Progenitor cell of endocrine pancreas (in vitro differentiated cells): ENCODE measurements around the gene CUL4A. TPM values are rescaled to one million over a fixed set of nuclear protein-coding genes. Genes with fewer than 3 reads are reported as not detected.

Experiments
- DNase-seq: peaks from one replicate; pipeline ENCODE4 v3.0.0; 2021; ENCODE audit warnings: low spot score; ENCODE audit not compliant: unreplicated experiment
- H3K27ac Mint-ChIP-seq: 2 replicates; pipeline ENCODE4 v1.8.0; 2021; ENCODE audit warnings: mild to moderate bottlenecking, moderate library complexity, mixed read lengths
- H3K27me3 Mint-ChIP-seq: 2 replicates; pipeline ENCODE4 v1.8.0; 2021; ENCODE audit warnings: mixed read lengths
- H3K36me3 Mint-ChIP-seq: 2 replicates; pipeline ENCODE4 v1.8.0; 2022; ENCODE audit warnings: mixed read lengths; ENCODE audit not compliant: insufficient read depth
- H3K4me1 Mint-ChIP-seq: 2 replicates; pipeline ENCODE4 v1.8.0; 2021; ENCODE audit warnings: low read depth, mixed read lengths
- H3K4me3 Mint-ChIP-seq: 2 replicates; pipeline ENCODE4 v1.8.0; 2021; ENCODE audit warnings: low read depth, mild to moderate bottlenecking, moderate library complexity, mixed read lengths
- H3K9me3 Mint-ChIP-seq: 2 replicates; pipeline ENCODE4 v1.8.0; 2021; ENCODE audit warnings: low read depth, mixed read lengths
- total RNA-seq: library from RNA; stranded (reverse); gene quantifications from 2 replicates; pipeline ENCODE4 v1.2.1, GENCODE V29; 2021
- TF ChIP-seq, protein P1 (sequence below): fragments of 200-600 bp; sonication (generic); IDR thresholded peaks from one replicate; pipeline ENCODE4 v1.5.0; 2021; ENCODE audit warnings: antibody characterized with exemption, mild to moderate bottlenecking; ENCODE audit not compliant: unreplicated experiment

The CUL4A gene
- total RNA-seq, 1 donor from 2014 or later = 77.1 TPM

DNA sequence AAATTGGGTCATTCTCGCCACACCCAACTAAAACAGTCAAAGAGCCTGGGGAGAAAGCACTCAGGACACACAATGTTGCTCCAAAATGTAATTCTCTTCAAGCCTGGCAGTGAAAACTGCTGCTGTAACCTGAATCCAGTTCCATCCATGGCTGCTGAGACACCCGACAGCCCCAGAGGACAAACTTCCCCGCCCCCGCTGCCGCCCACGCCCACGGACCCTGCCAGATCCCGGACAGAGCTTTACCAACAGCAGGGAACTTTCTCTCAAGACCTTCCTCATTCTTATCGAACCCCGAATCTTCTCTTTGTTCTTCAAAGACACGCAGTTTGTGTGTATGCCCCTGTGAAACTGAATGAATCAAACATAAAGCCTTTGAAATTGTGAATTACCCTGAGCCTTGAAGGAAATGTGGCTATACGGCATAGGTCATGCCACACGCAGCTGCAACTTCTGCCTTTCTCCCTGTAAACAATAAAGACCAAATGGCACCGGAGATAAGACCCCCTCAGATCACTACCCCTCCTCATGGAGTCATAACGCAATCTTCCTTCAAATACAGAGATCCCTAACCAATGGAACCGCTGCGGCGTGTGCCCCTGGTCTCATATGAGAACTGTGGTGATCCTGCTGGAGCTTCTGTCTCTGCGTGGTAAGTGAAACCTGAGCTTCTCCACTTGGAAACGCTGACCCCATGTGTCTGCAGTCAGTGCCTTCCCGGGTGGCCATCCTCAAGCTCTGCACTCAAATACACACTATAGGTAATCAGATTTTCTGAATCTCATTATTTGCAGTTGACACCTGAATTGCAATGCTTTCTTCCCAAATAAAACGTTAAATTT lies 82.8 kb downstream of the CUL4A start:
- Mint-ChIP-seq H3K36me3 (peaks cover 2% of the 10 kb centered on the region), H3K9me3 (no peaks in the 10 kb centered on the region), H3K4me3 (peak overlapping the region; percentile 17), H3K4me1 (peaks cover 8% of the 10 kb centered on the region), H3K27ac (peak overlapping the region; percentile 1), H3K27me3 (peaks cover 52% of the 10 kb centered on the region)
- no peak for DNase-seq
- TF ChIP-seq, protein P1, sequence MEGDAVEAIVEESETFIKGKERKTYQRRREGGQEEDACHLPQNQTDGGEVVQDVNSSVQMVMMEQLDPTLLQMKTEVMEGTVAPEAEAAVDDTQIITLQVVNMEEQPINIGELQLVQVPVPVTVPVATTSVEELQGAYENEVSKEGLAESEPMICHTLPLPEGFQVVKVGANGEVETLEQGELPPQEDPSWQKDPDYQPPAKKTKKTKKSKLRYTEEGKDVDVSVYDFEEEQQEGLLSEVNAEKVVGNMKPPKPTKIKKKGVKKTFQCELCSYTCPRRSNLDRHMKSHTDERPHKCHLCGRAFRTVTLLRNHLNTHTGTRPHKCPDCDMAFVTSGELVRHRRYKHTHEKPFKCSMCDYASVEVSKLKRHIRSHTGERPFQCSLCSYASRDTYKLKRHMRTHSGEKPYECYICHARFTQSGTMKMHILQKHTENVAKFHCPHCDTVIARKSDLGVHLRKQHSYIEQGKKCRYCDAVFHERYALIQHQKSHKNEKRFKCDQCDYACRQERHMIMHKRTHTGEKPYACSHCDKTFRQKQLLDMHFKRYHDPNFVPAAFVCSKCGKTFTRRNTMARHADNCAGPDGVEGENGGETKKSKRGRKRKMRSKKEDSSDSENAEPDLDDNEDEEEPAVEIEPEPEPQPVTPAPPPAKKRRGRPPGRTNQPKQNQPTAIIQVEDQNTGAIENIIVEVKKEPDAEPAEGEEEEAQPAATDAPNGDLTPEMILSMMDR = no peak

DNA sequence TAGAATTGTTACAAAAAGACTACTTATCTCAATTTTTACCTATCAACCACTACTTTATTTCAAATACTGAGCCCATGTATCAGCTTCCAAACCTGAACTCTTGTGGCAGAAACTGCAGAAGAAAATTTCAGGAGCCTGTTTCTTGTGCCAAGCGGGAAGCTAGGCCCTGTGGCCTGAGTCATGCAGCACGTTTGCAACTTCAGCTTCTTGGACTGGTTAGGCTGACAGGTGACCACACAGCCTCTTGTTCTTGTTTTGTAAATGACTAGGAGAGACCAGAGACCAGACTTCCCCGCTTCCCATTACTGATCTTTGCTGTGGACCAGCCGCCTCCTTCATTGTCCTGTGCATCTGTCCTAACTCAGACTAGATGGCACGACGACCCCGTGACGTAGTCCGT lies 84.3 kb downstream of the CUL4A start:
- H3K4me1 Mint-ChIP-seq = peaks cover 20% of the 10 kb centered on the region
- H3K9me3 Mint-ChIP-seq = no peaks in the 10 kb centered on the region
- peaks cover 41% of the 10 kb centered on the region for H3K27me3 Mint-ChIP-seq
- no peak for DNase-seq
- peaks cover 2% of the 10 kb centered on the region for H3K36me3 Mint-ChIP-seq
- TF ChIP-seq, protein P1 = no peak
- no peak overlapping the region for H3K27ac Mint-ChIP-seq
- H3K4me3 Mint-ChIP-seq = no peak overlapping the region

DNA sequence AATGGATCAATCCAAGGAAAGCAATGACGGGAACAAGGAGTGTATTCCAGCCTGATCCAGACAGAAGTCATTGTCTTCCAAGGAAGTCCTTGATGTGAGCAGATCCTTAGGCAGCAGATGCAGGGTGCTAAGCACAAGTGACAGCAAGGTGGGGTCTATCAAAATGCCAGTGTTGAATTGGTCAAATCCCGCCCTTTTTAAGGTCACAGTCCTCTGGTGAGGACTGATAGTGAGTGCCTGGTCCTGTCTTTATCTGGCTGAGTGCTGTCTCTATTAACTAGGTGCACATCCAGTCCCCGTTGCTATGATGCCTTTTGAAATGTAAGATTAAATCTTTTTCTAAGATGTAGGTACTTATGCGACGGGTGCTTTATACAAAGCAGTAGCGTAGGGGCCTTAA lies 86.4 kb downstream of the CUL4A start:
- H3K4me3 Mint-ChIP-seq = peak overlapping the region; percentile 89
- peaks cover 20% of the 10 kb centered on the region for H3K4me1 Mint-ChIP-seq
- peaks cover 2% of the 10 kb centered on the region for H3K36me3 Mint-ChIP-seq
- H3K27ac Mint-ChIP-seq = peak overlapping the region; percentile 100
- H3K9me3 Mint-ChIP-seq = no peaks in the 10 kb centered on the region
- TF ChIP-seq, protein P1 = no peak
- no peak for DNase-seq
- peaks cover 21% of the 10 kb centered on the region for H3K27me3 Mint-ChIP-seq

DNA sequence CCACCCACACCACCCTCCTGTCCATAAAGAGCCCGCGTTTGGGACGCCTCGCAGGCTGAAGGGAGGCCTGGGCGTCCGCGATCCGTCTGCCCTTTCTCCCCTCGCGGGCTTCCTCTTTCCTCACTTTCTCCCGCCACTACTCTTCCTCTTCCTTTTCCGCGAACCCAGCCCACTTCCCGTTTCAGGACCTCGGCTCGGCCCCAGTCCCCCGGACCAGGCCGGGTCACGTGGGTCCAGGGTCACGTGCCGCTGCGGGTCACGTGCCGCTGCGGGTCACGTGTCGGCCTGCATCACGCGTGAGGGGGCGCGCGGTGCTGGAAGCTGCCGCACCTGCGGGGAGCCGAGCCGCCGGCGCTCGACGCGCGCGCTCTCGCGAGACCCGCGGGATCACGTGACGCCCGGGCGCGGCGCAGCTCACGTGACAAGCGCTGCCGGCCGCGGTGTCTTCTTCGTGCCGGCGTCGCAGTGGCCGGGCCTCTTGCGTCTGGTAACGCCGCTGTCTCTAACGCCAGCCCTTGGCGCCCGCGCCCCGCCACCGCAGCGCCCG lies 87.5 kb downstream of the CUL4A start, which contains the start of gene LAMP1:
Gene LAMP1 (plus strand): TSS at position 417 of the 547 bp plus-strand sequence. CDS start 196 bp downstream, outside the sequence.
- TF ChIP-seq, protein P1 = no peak
- H3K4me1 Mint-ChIP-seq = peaks cover 20% of the 10 kb centered on the region
- peak; percentile 100 for DNase-seq
- peak within 1 kb of the TSS; percentile 89 for H3K4me3 Mint-ChIP-seq
- peak within 1 kb of the TSS; percentile 100 for H3K27ac Mint-ChIP-seq
- H3K36me3 Mint-ChIP-seq = peaks cover 2% of the 10 kb centered on the region
- H3K9me3 Mint-ChIP-seq = no peaks in the 10 kb centered on the region
- peaks cover 12% of the 10 kb centered on the region for H3K27me3 Mint-ChIP-seq

DNA sequence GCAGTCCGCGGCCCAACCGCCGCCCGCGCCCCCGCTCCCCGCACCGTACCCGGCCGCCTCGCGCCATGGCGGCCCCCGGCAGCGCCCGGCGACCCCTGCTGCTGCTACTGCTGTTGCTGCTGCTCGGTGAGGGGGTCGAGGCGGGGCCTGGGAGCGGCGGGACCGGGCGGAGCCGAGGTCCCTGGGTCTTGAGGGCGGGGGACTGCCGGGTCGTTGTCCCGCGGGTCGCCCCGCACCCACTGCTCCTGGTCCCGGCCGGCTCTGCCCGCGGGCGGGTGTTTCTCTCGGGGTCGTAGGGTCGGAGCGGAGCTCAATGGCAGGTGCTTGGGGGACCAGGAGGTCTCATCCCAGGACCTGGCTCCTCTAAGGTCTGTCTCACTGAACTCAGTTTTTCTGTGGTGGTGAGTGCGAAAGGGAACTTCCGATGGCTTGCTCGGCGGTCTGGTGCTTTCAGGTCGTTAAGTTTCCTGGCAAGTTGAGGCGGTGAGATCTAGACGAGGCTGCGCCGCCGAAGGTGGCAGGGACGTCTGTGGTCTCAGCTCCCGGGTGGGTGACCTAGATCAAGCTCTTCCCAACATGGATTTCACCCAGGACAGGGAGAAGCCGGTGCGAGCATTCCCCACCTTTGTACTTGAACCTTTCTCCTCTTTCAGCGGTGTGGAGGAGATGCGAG lies 88.1 kb downstream of the CUL4A start:
- TF ChIP-seq, protein P1 = no peak
- Mint-ChIP-seq H3K27me3 (peaks cover 6% of the 10 kb centered on the region), H3K9me3 (no peaks in the 10 kb centered on the region), H3K27ac (peak overlapping the region; percentile 97), H3K4me3 (peak overlapping the region; percentile 88), H3K36me3 (peaks cover 2% of the 10 kb centered on the region), H3K4me1 (peaks cover 17% of the 10 kb centered on the region)
- DNase-seq = peak; percentile 42
